ENCODE data around the gene ANKRD60.

Gene ANKRD60
- long read RNA-seq, donor 1, result 0 reads
- long read RNA-seq, donor 2, result 0 reads
- long read RNA-seq, donor 3, result 0 reads
- long read RNA-seq, donor 4, result 0 reads
- long read RNA-seq, donor 5, result 0 reads
- long read RNA-seq, donor 6, result 0 reads
- long read RNA-seq, donor 7, result 0 reads
- long read RNA-seq, donor 8, result 0 reads

- DNase-seq, result peak; percentile 73
These were observed at the start of gene ANKRD60 for GRCh38 chr20:58228484-58229197. ANKRD60 (minus strand) TSS chr20:58228653; CDS start chr20:58228653, 0 bp downstream.

GRCh38 chr20:58277578-58278472 is 49.4 kb upstream of the ANKRD60 start:
- DNase-seq, result no peak

- no peak for DNase-seq
These were observed 48.7 kb upstream of the ANKRD60 start for GRCh38 chr20:58277107-58277506.

- DNase-seq, result no peak
These were observed 45.9 kb upstream of the ANKRD60 start for GRCh38 chr20:58274384-58274783.

- no peak for DNase-seq
These were observed 43.3 kb upstream of the ANKRD60 start for GRCh38 chr20:58271606-58272351.

GRCh38 chr20:58268936-58269619 is 40.6 kb upstream of the ANKRD60 start:
- DNase-seq, result no peak

GRCh38 chr20:58268421-58268821 is 40.0 kb upstream of the ANKRD60 start:
- no peak for DNase-seq

GRCh38 chr20:58267389-58268215 is 39.1 kb upstream of the ANKRD60 start:
- no peak for DNase-seq

- DNase-seq, result no peak
These were observed 35.8 kb upstream of the ANKRD60 start for GRCh38 chr20:58264271-58264670.

GRCh38 chr20:58261660-58262059 is 33.2 kb upstream of the ANKRD60 start:
- no peak for DNase-seq

GRCh38 chr20:58260006-58260405 is 31.6 kb upstream of the ANKRD60 start:
- no peak for DNase-seq

- DNase-seq, result no peak
These were observed 28.4 kb upstream of the ANKRD60 start for GRCh38 chr20:58256842-58257241.

- no peak for DNase-seq
These were observed 27.9 kb upstream of the ANKRD60 start for GRCh38 chr20:58256307-58256706.

GRCh38 chr20:58254890-58255289 is 26.4 kb upstream of the ANKRD60 start:
- no peak for DNase-seq

GRCh38 chr20:58251979-58252591 is 23.6 kb upstream of the ANKRD60 start:
- no peak for DNase-seq

- no peak for DNase-seq
These were observed 23.0 kb upstream of the ANKRD60 start for GRCh38 chr20:58251348-58251978.

GRCh38 chr20:58246346-58246745 is 17.9 kb upstream of the ANKRD60 start:
- no peak for DNase-seq

GRCh38 chr20:58245931-58246330 is 17.5 kb upstream of the ANKRD60 start:
- no peak for DNase-seq

GRCh38 chr20:58245181-58245891 is 16.9 kb upstream of the ANKRD60 start:
- no peak for DNase-seq

Data from right kidney (tissue), 9 donors.